Body of pancreas (tissue), 4 donors: ENCODE data around the gene CTSK. TPM values are rescaled to one million over a fixed set of nuclear protein-coding genes. Genes with fewer than 3 reads are reported as not detected.
"Not testable (repeated sequence)": the region's sequence is repeated elsewhere in the genome, so short reads cannot be mapped to it uniquely, and the experiment has no call there.

Experiments
- ATAC-seq: fragments of 150-250 bp; one replicate; pipeline ENCODE4 v1.9.1; 2016
- DNase-seq, 4 donors: peaks; one replicate each; pipeline ENCODE4 v3.0.0-alpha.2; 2019
- H3K27ac ChIP-seq, 4 donors: fragments of 200-600 bp; sonication (generic); 1 replicate in 3 of 4; 2 replicates in 1 of 4; pipeline versions ENCODE4 v1.5.1 to v1.6.1; 2016 to 2019; ENCODE audit warnings: mild to moderate bottlenecking in 1 of 4, mixed read lengths in 1 of 4, moderate library complexity in 1 of 4
- H3K27me3 ChIP-seq, 2 donors: fragments of 200-600 bp; sonication (generic); one replicate each; pipeline ENCODE4 v1.6.0; 2016; ENCODE audit warnings: mild to moderate bottlenecking in 1 of 2
- H3K36me3 ChIP-seq, 2 donors: fragments of 200-600 bp; sonication (generic); replicated peaks in 1 of 2; 2 replicates each; pipeline ENCODE4 v1.5.1; 2016; ENCODE audit warnings: low read depth in 2 of 2; ENCODE audit not compliant: insufficient read depth in 1 of 2
- H3K4me1 ChIP-seq: fragments of 200-600 bp; sonication (generic); one replicate; pipeline ENCODE4 v1.6.0; 2016
- H3K4me3 ChIP-seq, 2 donors: fragments of 200-600 bp; sonication (generic); 1 replicate in 1 of 2; 2 replicates in 1 of 2; pipeline ENCODE4 v1.5.1; 2016 to 2019
- H3K9me3 ChIP-seq, 3 donors: fragments of 200-600 bp; sonication (generic); 1 replicate in 2 of 3; 2 replicates in 1 of 3; pipeline ENCODE4 v1.5.1; 2016
- CTCF ChIP-seq, 7 experiments: fragments of 450-650 bp in 4 of 7; fragments of 200-600 bp in 3 of 7; sonication (generic) in 3 of 7; IDR thresholded peaks; one replicate each; pipeline ENCODE4 v1.5.1; 2016 to 2019; ENCODE audit warnings: antibody characterized with exemption in 7 of 7
- POLR2A ChIP-seq, 3 donors: fragments of 450-650 bp; IDR thresholded peaks; one replicate each; pipeline ENCODE4 v1.6.1; 2016; ENCODE audit warnings: antibody characterized with exemption in 3 of 3, mild to moderate bottlenecking in 2 of 3
- WGBS, 2 donors: methylation state at CpG; one replicate each; pipeline ENCODE4 v1.1.5; 2017; 5-methylcytosine and 5-hydroxymethylcytosine counted together
- intact Hi-C: fragments of 100-400 bp; cut with DNase I; formaldehyde crosslinking; loops from one replicate; pipeline ENCODE4 v1.15.1; 2023
- total RNA-seq, 2 donors: library from RNA; depleted of rRNA; stranded (reverse); fragments of >200 nt; gene quantifications; one replicate each; pipeline ENCODE4 v1.1.0, GENCODE V29; 2016

CTSK gene
- total RNA-seq, 2 donors from 2014 or later: 11.9 to 18.4 TPM

GRCh38 chr1:150775276-150775675 is 32.8 kb downstream of the CTSK start:
- H3K36me3 ChIP-seq: no peaks in the 10 kb centered on the region
- no peaks in the 10 kb centered on the region for H3K27me3 ChIP-seq
- no peaks in the 10 kb centered on the region for H3K4me1 ChIP-seq
- no peak overlapping the region for H3K27ac ChIP-seq
- H3K9me3 ChIP-seq: no peaks in the 10 kb centered on the region
- DNase-seq (no peak), ATAC-seq (no peak)
- intact Hi-C loops: no loop called here
- H3K4me3 ChIP-seq: no peak overlapping the region
- 79 to 98% methylated on average over 3 of the region's 3 CpGs for WGBS, 2 donors
- TF ChIP-seq POLR2A (IDR thresholded peaks at IDR 0.05) (no peak), CTCF (IDR thresholded peaks at IDR 0.05) (no peak)

GRCh38 chr1:150772326-150772725 is 35.7 kb downstream of the CTSK start:
- Histone ChIP-seq H3K27ac (no peak overlapping the region), H3K4me3 (no peak overlapping the region), H3K4me1 (no peaks in the 10 kb centered on the region), H3K9me3 (no peaks in the 10 kb centered on the region), H3K27me3 (no peaks in the 10 kb centered on the region), H3K36me3 (no peaks in the 10 kb centered on the region)
- 75 to 81% methylated on average over 4 of the region's 4 CpGs for WGBS, 2 donors
- intact Hi-C loops: no loop called here
- DNase-seq (no peak), ATAC-seq (no peak)
- no peak for TF ChIP-seq POLR2A (IDR thresholded peaks at IDR 0.05)
- TF ChIP-seq CTCF (IDR thresholded peaks at IDR 0.05): no peak

- DNase-seq, H3K4me1 ChIP-seq, H3K27ac ChIP-seq, H3K27me3 ChIP-seq, H3K36me3 ChIP-seq, H3K4me3 ChIP-seq, intact Hi-C loops, ATAC-seq, H3K9me3 ChIP-seq: not testable (repeated sequence)
- WGBS, 2 donors: 92 to 96% methylated on average over 1 of the region's 1 CpG
Measured at GRCh38 chr1:150767704-150768103, 40.4 kb downstream of the CTSK start.

- 63 to 100% methylated on average over 1 of the region's 1 CpG for WGBS, 2 donors
- H3K27ac ChIP-seq: peak overlapping the region in 3 of 4 donors; percentile 57 to 74 (median 66)
- intact Hi-C loops: not testable (repeated sequence)
Measured at GRCh38 chr1:150765977-150766301, 42.1 kb downstream of the CTSK start.

DNA sequence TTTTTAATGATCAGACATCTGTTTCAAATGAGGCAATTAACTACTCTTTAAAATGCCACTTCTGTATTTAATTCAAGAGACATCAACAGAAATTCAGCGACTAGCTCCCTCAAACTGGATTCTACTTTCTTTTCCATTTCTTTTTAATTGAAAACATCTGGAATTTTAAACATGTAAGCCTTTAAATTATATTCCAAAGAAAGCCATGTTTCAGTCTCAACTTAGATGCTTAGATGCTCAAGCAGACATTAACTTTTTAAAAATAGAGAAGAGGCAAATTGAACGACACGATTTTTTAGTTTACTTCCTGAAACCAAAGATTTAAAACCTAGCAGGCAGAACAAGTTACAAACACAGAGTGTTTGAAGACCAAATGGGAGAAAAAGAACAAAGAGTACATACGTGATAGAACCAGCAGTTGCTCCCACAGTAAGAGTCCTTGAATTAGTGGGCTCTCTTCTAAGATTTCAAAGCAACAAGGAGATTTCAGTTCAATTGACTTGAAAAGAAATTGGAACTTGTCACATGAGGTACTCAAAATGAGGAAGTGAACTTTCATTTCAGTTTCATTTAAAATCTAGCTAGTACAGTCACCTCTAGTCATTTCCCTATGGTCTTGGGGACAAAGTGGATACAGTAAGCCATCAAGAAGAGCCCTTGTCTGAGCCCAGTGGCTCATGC is 42.6 kb downstream of the CTSK start, which contains the start of gene CTSS:
Gene CTSS (minus strand): TSS at position 483 of the 681 bp plus-strand sequence. CDS start 1,015 bp downstream, outside the sequence.
- TF ChIP-seq CTCF (IDR thresholded peaks at IDR 0.05) (no peak), POLR2A (IDR thresholded peaks at IDR 0.05) (peak in 2 of 3 donors; percentile 28 to 38)
- ATAC-seq (peak; percentile 73), DNase-seq (no peak)
- Histone ChIP-seq H3K4me1 (no peaks in the 10 kb centered on the region), H3K36me3 (no peaks in the 10 kb centered on the region), H3K9me3 (no peaks in the 10 kb centered on the region), H3K4me3 (no peak within 1 kb of the TSS), H3K27ac (peak within 1 kb of the TSS in 3 of 4 donors; percentile 57 to 74 (median 66)), H3K27me3 (no peaks in the 10 kb centered on the region)
- 11 to 17% methylated on average over 4 of the region's 4 CpGs for WGBS, 2 donors
- intact Hi-C loops: no loop called here

More at GRCh38 chr1:150765977-150766301, 42.1 kb downstream of the CTSK start:
- H3K4me1 ChIP-seq, H3K9me3 ChIP-seq, H3K36me3 ChIP-seq, ATAC-seq, DNase-seq, H3K4me3 ChIP-seq, H3K27me3 ChIP-seq: not testable (repeated sequence)

DNA sequence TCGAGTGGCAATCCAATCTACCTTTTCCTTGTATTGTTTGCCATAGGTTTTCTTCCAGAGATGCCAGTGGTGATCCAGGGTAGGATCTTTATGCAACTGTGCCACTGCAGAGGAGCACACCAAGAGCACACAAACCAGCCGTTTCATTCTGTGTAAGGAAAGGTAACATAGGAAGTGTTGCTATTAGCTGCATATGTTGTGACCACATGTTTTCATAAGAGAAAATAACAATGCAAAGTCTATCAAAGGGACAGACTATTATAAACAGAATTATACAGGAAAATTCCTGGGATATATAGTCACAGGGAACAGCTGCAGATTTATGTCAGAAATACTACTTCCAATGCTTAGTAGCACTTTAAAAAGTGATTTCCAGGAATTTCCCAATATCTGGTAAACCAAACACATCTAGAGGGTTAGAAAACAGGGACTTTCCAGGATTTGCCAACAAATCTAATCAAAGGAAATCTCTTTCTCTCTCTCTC is 43.4 kb downstream of the CTSK start:
- 43 to 47% methylated on average over 2 of the region's 2 CpGs for WGBS, 2 donors
- DNase-seq: no peak

More for the DNA sequence above, 43.4 kb downstream of the CTSK start:
- H3K4me1 ChIP-seq: no peaks in the 10 kb centered on the region
- H3K27ac ChIP-seq: peak overlapping the region in 2 of 4 donors; percentile 57 to 66
- H3K36me3 ChIP-seq: no peaks in the 10 kb centered on the region
- peak; percentile 64 for ATAC-seq
- no peaks in the 10 kb centered on the region for H3K9me3 ChIP-seq
- no peaks in the 10 kb centered on the region for H3K27me3 ChIP-seq
- H3K4me3 ChIP-seq: no peak overlapping the region
- no peak for TF ChIP-seq CTCF (IDR thresholded peaks at IDR 0.05)
- TF ChIP-seq POLR2A (IDR thresholded peaks at IDR 0.05): no peak
- intact Hi-C loops: no loop called here
